ENCODE results near the gene FHL2.

FHL2 gene

GRCh38 chr2:105391763-105392662, 6.8 kb downstream of the FHL2 start:
- Histone ChIP-seq H3K4me3 (ENCODE audit: low read length) (no peak overlapping the region), H3K27ac (ENCODE audit: low read length) (no peak overlapping the region), H2AFZ (ENCODE audit: low read length) (no peak overlapping the region), H3K36me3 (replicated peaks; ENCODE audit: insufficient read depth, low read length) (no peaks in the 10 kb centered on the region), H3K4me1 (ENCODE audit: low read length) (no peaks in the 10 kb centered on the region), H3K27me3 (replicated peaks; ENCODE audit: insufficient read depth, low read length) (no peaks in the 10 kb centered on the region), H3K9ac (ENCODE audit: low read length) (no peak overlapping the region), H4K20me1 (ENCODE audit: insufficient read depth, low read length) (no peaks in the 10 kb centered on the region), H3K4me2 (ENCODE audit: low read depth, low read length) (no peak overlapping the region), H3K79me2 (ENCODE audit: low read length) (no peaks in the 10 kb centered on the region), H3K9me2 (replicated peaks; ENCODE audit: insufficient read depth, low read length) (no peaks in the 10 kb centered on the region), H3F3A (ENCODE audit: insufficient read depth, low read length) (no peaks in the 10 kb centered on the region), H3K9me3 (replicated peaks; ENCODE audit: insufficient read depth, low read length) (no peaks in the 10 kb centered on the region)
- no peak for DNase-seq
- TF ChIP-seq EZH2 (optimal IDR thresholded peaks at IDR 0.05; ENCODE audit: low read depth, low read length): no peak
- no peak for TF ChIP-seq CTCF (IDR thresholded peaks at IDR 0.05; ENCODE audit: low read length)
- TF ChIP-seq EZH2phosphoT487 (IDR thresholded peaks at IDR 0.05; ENCODE audit: low read length): no peak

- Histone ChIP-seq H3K9ac (ENCODE audit: low read length) (no peak overlapping the region), H3K36me3 (replicated peaks; ENCODE audit: insufficient read depth, low read length) (no peaks in the 10 kb centered on the region)
Measured at GRCh38 chr2:105391058-105391627, 7.7 kb downstream of the FHL2 start.

GRCh38 chr2:105390454-105390853, 8.4 kb downstream of the FHL2 start:
- no peak overlapping the region for H3K27ac ChIP-seq (ENCODE audit: low read length)
- no peak overlapping the region for H3K4me3 ChIP-seq (ENCODE audit: low read length)
- H3K9me3 ChIP-seq (replicated peaks; ENCODE audit: insufficient read depth, low read length): no peaks in the 10 kb centered on the region
- no peaks in the 10 kb centered on the region for H3K27me3 ChIP-seq (replicated peaks; ENCODE audit: insufficient read depth, low read length)
- no peak for DNase-seq
- TF ChIP-seq CTCF (IDR thresholded peaks at IDR 0.05; ENCODE audit: low read length) (no peak), EZH2phosphoT487 (IDR thresholded peaks at IDR 0.05; ENCODE audit: low read length) (no peak), EZH2 (optimal IDR thresholded peaks at IDR 0.05; ENCODE audit: low read depth, low read length) (no peak)
- no peak overlapping the region for H3K4me2 ChIP-seq (ENCODE audit: low read depth, low read length)
- no peaks in the 10 kb centered on the region for H4K20me1 ChIP-seq (ENCODE audit: insufficient read depth, low read length)
- H2AFZ ChIP-seq (ENCODE audit: low read length): no peak overlapping the region
- no peak overlapping the region for H3K9ac ChIP-seq (ENCODE audit: low read length)
- no peaks in the 10 kb centered on the region for H3K79me2 ChIP-seq (ENCODE audit: low read length)
- no peaks in the 10 kb centered on the region for H3F3A ChIP-seq (ENCODE audit: insufficient read depth, low read length)
- H3K36me3 ChIP-seq (replicated peaks; ENCODE audit: insufficient read depth, low read length): no peaks in the 10 kb centered on the region
- peaks cover 5% of the 10 kb centered on the region for H3K4me1 ChIP-seq (ENCODE audit: low read length)
- H3K9me2 ChIP-seq (replicated peaks; ENCODE audit: insufficient read depth, low read length): no peaks in the 10 kb centered on the region

More at GRCh38 chr2:105391058-105391627, 7.7 kb downstream of the FHL2 start:
- TF ChIP-seq CTCF (IDR thresholded peaks at IDR 0.05; ENCODE audit: low read length) (no peak), EZH2 (optimal IDR thresholded peaks at IDR 0.05; ENCODE audit: low read depth, low read length) (no peak), EZH2phosphoT487 (IDR thresholded peaks at IDR 0.05; ENCODE audit: low read length) (no peak)
- no peak for DNase-seq
- Histone ChIP-seq H2AFZ (ENCODE audit: low read length) (no peak overlapping the region), H3F3A (ENCODE audit: insufficient read depth, low read length) (no peaks in the 10 kb centered on the region), H3K4me2 (ENCODE audit: low read depth, low read length) (no peak overlapping the region), H4K20me1 (ENCODE audit: insufficient read depth, low read length) (no peaks in the 10 kb centered on the region), H3K4me3 (ENCODE audit: low read length) (no peak overlapping the region), H3K4me1 (ENCODE audit: low read length) (no peaks in the 10 kb centered on the region), H3K79me2 (ENCODE audit: low read length) (no peaks in the 10 kb centered on the region), H3K27me3 (replicated peaks; ENCODE audit: insufficient read depth, low read length) (no peaks in the 10 kb centered on the region), H3K9me3 (replicated peaks; ENCODE audit: insufficient read depth, low read length) (no peaks in the 10 kb centered on the region), H3K27ac (ENCODE audit: low read length) (no peak overlapping the region), H3K9me2 (replicated peaks; ENCODE audit: insufficient read depth, low read length) (no peaks in the 10 kb centered on the region)

Measured in MM.1S (cell line).